ENCODE measurements around the gene EFCAB6.

The EFCAB6 gene

GRCh38 chr22:43570531-43571165 lies 241.5 kb downstream of the EFCAB6 start:
- no peak for TF ChIP-seq CTCF (IDR thresholded peaks at IDR 0.05; ENCODE audit: borderline replicate concordance, insufficient read depth, low read depth, low read length)
- H3K4me3 ChIP-seq (ENCODE audit: low read depth, low read length), result no peak overlapping the region

- no peak overlapping the region for H3K4me3 ChIP-seq (ENCODE audit: low read depth, low read length)
- TF ChIP-seq CTCF (IDR thresholded peaks at IDR 0.05; ENCODE audit: borderline replicate concordance, insufficient read depth, low read depth, low read length), result no peak
Observed at GRCh38 chr22:43569111-43569510, 243.0 kb downstream of the EFCAB6 start.

DNA sequence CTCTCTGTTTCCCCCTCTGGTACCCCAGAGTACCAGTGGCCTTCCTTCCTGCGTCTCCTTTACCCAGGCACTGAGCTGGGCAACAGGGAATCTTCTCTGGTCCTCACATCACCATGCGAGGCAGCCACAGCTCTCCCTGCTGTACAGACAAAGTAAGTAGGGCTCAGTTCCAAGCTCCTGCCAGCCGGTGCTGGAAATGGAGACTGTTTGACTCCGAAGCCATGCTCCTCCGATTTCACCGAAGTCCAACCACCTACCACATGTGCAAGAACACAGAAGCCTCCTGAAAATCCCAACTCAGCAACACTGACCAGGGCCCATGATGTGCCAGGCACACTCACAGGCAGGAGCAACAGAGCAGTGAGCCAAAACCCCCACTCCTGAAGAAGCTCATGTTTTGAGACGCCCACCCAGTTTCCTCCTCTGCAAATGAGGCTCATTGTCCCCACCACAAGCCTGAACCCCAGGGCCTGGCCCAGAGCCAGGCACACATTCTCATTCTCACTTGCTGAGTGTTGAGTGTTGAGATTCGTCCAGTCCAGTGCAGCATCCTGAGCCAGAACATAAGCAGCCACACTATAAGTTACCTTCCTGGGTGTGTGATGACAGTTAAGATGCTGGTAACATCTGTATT lies 244.3 kb downstream of the EFCAB6 start:
- TF ChIP-seq CTCF (IDR thresholded peaks at IDR 0.05; ENCODE audit: borderline replicate concordance, insufficient read depth, low read depth, low read length), result no peak
- no peak overlapping the region for H3K4me3 ChIP-seq (ENCODE audit: low read depth, low read length)

GRCh38 chr22:43566561-43567332 lies 245.4 kb downstream of the EFCAB6 start:
- TF ChIP-seq CTCF (IDR thresholded peaks at IDR 0.05; ENCODE audit: borderline replicate concordance, insufficient read depth, low read depth, low read length), result no peak
- H3K4me3 ChIP-seq (ENCODE audit: low read depth, low read length), result no peak overlapping the region

DNA sequence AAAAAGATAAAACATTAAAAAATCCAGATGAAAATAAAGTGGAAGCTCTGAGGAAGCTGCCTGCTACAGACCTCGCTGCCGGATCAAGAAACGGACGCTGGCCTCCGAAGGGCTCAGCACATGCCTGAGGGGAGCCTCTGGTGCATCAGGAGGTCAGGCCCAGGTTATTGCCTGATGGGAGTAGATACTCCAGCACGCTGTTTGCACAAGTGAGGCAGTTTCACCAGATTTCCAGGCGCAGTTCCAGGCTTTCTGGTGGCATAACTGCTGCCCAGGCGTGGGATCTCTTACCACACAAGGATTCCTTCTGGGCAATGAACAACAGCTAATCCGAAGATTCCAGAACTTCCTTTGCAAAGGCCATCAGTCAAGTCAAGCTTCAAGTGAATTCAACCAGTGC lies 246.1 kb downstream of the EFCAB6 start:
- H3K4me3 ChIP-seq (ENCODE audit: low read depth, low read length), result no peak overlapping the region
- TF ChIP-seq CTCF (IDR thresholded peaks at IDR 0.05; ENCODE audit: borderline replicate concordance, insufficient read depth, low read depth, low read length), result no peak

GRCh38 chr22:43564859-43565258 lies 247.2 kb downstream of the EFCAB6 start:
- H3K4me3 ChIP-seq (ENCODE audit: low read depth, low read length), result no peak overlapping the region
- no peak for TF ChIP-seq CTCF (IDR thresholded peaks at IDR 0.05; ENCODE audit: borderline replicate concordance, insufficient read depth, low read depth, low read length)
